Measurements from ENCODE around the gene SLC66A1.

The SLC66A1 gene

DNA sequence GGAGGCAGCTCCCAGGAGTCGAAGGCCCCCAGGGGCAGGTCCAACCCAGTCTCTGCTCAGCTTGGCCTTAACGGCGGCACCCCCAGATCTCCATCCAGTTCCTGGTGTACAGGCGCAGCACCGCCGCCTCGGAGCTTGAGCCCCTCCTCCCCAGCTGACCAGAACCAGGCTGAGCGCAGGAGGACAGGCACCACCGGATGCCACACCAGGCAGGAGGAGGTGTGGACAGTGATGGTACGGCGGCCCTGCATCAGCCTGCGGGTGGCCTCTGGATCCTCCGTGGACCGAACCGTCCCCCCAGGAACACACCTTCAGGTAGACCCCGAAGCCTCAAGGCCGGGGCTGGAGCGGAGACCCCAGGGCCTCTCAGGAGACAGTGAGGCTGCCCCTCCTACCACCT is 16.4 kb downstream of the SLC66A1 start:
- Histone ChIP-seq H3K4me3 (replicated peaks; ENCODE audit: insufficient read depth, low read length) (no peak overlapping the region), H3K27me3 (ENCODE audit: insufficient read depth, poor library complexity, severe bottlenecking) (no peaks in the 10 kb centered on the region), H3K27ac (replicated peaks) (no peak overlapping the region)
- DNase-seq (ENCODE audit: low read depth in 1 of 2, low spot score in 1 of 2) = no peak
- TF ChIP-seq POLR2AphosphoS5 (IDR thresholded peaks at IDR 0.05; ENCODE audit: low read depth) = no peak
- TF ChIP-seq GABPA (IDR thresholded peaks at IDR 0.05; ENCODE audit: low read depth) = no peak
- TF ChIP-seq, protein P1, sequence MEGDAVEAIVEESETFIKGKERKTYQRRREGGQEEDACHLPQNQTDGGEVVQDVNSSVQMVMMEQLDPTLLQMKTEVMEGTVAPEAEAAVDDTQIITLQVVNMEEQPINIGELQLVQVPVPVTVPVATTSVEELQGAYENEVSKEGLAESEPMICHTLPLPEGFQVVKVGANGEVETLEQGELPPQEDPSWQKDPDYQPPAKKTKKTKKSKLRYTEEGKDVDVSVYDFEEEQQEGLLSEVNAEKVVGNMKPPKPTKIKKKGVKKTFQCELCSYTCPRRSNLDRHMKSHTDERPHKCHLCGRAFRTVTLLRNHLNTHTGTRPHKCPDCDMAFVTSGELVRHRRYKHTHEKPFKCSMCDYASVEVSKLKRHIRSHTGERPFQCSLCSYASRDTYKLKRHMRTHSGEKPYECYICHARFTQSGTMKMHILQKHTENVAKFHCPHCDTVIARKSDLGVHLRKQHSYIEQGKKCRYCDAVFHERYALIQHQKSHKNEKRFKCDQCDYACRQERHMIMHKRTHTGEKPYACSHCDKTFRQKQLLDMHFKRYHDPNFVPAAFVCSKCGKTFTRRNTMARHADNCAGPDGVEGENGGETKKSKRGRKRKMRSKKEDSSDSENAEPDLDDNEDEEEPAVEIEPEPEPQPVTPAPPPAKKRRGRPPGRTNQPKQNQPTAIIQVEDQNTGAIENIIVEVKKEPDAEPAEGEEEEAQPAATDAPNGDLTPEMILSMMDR (IDR thresholded peaks at IDR 0.05; ENCODE audit: insufficient read depth, low read length) = no peak
- TF ChIP-seq SPI1 (IDR thresholded peaks at IDR 0.05; ENCODE audit: borderline replicate concordance, low read depth) = no peak

DNA sequence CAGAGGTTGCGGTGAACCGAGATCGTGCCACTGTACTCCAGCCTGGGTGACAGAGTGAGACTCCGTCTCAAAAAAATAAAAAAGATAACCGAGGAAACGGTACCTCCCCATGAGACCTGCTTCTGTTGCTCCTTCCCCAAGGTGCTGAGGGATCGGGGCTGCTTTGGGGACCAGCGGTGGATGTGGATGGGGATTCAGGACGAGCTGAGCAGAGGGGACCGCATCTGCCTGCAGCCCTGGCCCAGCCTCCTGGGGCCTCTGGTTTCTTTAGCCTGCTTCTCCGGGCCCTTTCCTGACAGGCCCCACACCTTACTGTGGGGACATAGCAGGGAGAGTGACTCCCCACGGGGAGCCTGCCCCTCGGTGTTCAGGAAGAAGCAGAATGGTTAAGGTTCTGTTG is 17.1 kb downstream of the SLC66A1 start:
- TF ChIP-seq, protein P1 (IDR thresholded peaks at IDR 0.05; ENCODE audit: insufficient read depth, low read length) = no peak
- TF ChIP-seq POLR2AphosphoS5 (IDR thresholded peaks at IDR 0.05; ENCODE audit: low read depth) (no peak), SPI1 (IDR thresholded peaks at IDR 0.05; ENCODE audit: borderline replicate concordance, low read depth) (no peak), GABPA (IDR thresholded peaks at IDR 0.05; ENCODE audit: low read depth) (no peak)
- TF ChIP-seq, protein P2, sequence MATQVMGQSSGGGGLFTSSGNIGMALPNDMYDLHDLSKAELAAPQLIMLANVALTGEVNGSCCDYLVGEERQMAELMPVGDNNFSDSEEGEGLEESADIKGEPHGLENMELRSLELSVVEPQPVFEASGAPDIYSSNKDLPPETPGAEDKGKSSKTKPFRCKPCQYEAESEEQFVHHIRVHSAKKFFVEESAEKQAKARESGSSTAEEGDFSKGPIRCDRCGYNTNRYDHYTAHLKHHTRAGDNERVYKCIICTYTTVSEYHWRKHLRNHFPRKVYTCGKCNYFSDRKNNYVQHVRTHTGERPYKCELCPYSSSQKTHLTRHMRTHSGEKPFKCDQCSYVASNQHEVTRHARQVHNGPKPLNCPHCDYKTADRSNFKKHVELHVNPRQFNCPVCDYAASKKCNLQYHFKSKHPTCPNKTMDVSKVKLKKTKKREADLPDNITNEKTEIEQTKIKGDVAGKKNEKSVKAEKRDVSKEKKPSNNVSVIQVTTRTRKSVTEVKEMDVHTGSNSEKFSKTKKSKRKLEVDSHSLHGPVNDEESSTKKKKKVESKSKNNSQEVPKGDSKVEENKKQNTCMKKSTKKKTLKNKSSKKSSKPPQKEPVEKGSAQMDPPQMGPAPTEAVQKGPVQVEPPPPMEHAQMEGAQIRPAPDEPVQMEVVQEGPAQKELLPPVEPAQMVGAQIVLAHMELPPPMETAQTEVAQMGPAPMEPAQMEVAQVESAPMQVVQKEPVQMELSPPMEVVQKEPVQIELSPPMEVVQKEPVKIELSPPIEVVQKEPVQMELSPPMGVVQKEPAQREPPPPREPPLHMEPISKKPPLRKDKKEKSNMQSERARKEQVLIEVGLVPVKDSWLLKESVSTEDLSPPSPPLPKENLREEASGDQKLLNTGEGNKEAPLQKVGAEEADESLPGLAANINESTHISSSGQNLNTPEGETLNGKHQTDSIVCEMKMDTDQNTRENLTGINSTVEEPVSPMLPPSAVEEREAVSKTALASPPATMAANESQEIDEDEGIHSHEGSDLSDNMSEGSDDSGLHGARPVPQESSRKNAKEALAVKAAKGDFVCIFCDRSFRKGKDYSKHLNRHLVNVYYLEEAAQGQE (IDR thresholded peaks at IDR 0.05; ENCODE audit: insufficient replicate concordance, low read depth) = no peak

DNA sequence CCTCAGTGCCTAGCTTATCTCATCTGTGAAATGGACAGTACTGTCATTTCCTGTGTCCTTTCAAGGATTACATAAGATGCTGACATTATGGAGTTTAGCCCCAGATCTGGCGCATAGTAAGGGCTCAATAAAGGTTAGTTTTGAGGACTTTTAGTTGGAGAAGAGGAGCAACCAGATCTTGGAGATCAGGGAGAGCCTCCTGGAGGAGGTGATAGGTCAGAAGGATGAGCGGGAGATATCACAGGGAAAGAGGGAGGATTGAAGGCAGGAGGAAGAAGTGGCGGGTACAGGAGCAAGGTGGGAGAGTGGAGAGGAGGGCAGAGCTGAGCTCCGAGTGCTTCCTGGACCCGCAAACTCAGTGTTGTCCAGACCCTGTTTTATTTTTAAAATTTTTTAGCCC is 17.5 kb downstream of the SLC66A1 start:
- no peak for DNase-seq (ENCODE audit: low read depth in 1 of 2, low spot score in 1 of 2)
- H3K27ac ChIP-seq (replicated peaks) = no peak overlapping the region
- no peak for TF ChIP-seq POLR2AphosphoS5 (IDR thresholded peaks at IDR 0.05; ENCODE audit: low read depth)
- TF ChIP-seq SPI1 (IDR thresholded peaks at IDR 0.05; ENCODE audit: borderline replicate concordance, low read depth) = no peak
- TF ChIP-seq, protein P1 (IDR thresholded peaks at IDR 0.05; ENCODE audit: insufficient read depth, low read length) = no peak
- TF ChIP-seq, protein P2 (IDR thresholded peaks at IDR 0.05; ENCODE audit: insufficient replicate concordance, low read depth) = no peak
- TF ChIP-seq GABPA (IDR thresholded peaks at IDR 0.05; ENCODE audit: low read depth) = no peak
- H3K4me3 ChIP-seq (replicated peaks; ENCODE audit: insufficient read depth, low read length) = no peak overlapping the region
- H3K27me3 ChIP-seq (ENCODE audit: insufficient read depth, poor library complexity, severe bottlenecking) = no peaks in the 10 kb centered on the region

More for the DNA sequence above, 17.1 kb downstream of the SLC66A1 start:
- no peak overlapping the region for H3K4me3 ChIP-seq (replicated peaks; ENCODE audit: insufficient read depth, low read length)
- no peak overlapping the region for H3K27ac ChIP-seq (replicated peaks)
- no peak for DNase-seq (ENCODE audit: low read depth in 1 of 2, low spot score in 1 of 2)
- no peaks in the 10 kb centered on the region for H3K27me3 ChIP-seq (ENCODE audit: insufficient read depth, poor library complexity, severe bottlenecking)

All from HL-60 (cell line).